NB4 (cell line): ENCODE measurements around the gene UBE2I.

Experiments
- CTCF ChIP-seq: IDR thresholded peaks from one replicate; pipeline ENCODE4 v1.5.1; 2012; ENCODE audit warnings: low read depth, low read length
- MYC ChIP-seq: IDR thresholded peaks from 2 replicates; pipeline ENCODE4 v1.6.1; 2011; ENCODE audit warnings: low read depth, low read length
- POLR2A ChIP-seq: IDR thresholded peaks from 2 replicates; pipeline ENCODE4 v1.6.1; 2011; ENCODE audit warnings: mild to moderate bottlenecking; ENCODE audit not compliant: insufficient read length; ENCODE audit errors: extremely low read depth

- TF ChIP-seq CTCF: no peak
- TF ChIP-seq MYC: no peak
- TF ChIP-seq POLR2A: no peak
Observed at GRCh38 chr16:1318268-1318545, 8.8 kb downstream of the UBE2I start.
